Measurements from ENCODE around the gene XBP1.
"Not testable (repeated sequence)": the region's sequence is repeated elsewhere in the genome, so short reads cannot be mapped to it uniquely, and the experiment has no call there.

The XBP1 gene

DNA sequence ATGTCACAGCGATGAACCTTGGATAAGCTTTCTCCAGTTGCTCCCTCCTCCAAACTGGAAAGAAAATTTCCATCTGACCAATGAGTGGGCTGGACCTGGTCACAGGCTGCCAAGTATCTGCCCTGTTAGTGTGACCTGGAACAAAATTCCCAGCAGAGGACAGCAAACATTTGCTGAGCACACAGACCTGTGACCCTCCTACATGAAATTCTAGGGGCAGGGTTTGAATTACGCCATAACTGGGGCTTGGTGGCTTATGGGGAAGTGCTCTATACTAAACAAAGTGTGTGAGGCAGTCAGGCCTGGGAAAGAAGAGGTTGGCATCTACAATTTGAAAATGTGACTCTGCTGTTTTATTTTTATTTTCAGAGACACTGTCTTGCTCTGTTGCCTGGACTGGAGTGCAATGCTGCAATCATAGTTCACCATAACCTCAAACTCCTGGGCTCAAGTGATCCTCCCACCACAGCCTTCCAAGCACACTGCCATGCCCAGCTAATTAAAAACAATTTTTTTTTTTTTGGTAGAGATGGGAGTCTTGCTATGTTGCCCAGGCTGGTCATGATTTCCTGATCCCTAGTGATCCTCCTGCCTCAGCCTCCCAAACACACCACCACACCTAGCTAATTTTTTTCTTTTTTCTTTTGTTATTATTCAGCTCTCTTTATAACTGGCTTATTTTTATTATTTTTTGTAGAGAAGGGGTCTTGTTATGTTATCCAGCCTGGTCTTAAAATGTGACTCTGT lies 13.6 kb upstream of the XBP1 start:
- no peak for DNase-seq (ENCODE audit: low spot score)
- in situ Hi-C loops (cut with MboI; ENCODE audit: low sequenced_read_pairs, unreplicated experiment), result loop anchor here (25.0 kb wide), 1 partner anchor 927 kb away; no protein-coding TSS in a partner anchor
- TF ChIP-seq CTCF (IDR thresholded peaks at IDR 0.05; ENCODE audit: borderline replicate concordance, control extremely low read depth, extremely low read depth, insufficient read depth, missing control alignments), result no peak

- no peak for TF ChIP-seq CTCF (IDR thresholded peaks at IDR 0.05; ENCODE audit: borderline replicate concordance, control extremely low read depth, extremely low read depth, insufficient read depth, missing control alignments)
- DNase-seq (ENCODE audit: low spot score), result no peak
- in situ Hi-C loops (cut with MboI; ENCODE audit: low sequenced_read_pairs, unreplicated experiment), result loop anchor here (25.0 kb wide), 1 partner anchor 925 kb away; no protein-coding TSS in a partner anchor
Measured at GRCh38 chr22:28812516-28812915, 12.1 kb upstream of the XBP1 start.

- TF ChIP-seq CTCF (IDR thresholded peaks at IDR 0.05; ENCODE audit: borderline replicate concordance, control extremely low read depth, extremely low read depth, insufficient read depth, missing control alignments), result no peak
- in situ Hi-C loops (cut with MboI; ENCODE audit: low sequenced_read_pairs, unreplicated experiment), result loop anchor here (25.0 kb wide), 1 partner anchor 924 kb away; no protein-coding TSS in a partner anchor
Measured at GRCh38 chr22:28810821-28811491, 10.6 kb upstream of the XBP1 start.

GRCh38 chr22:28808716-28809355 lies 8.5 kb upstream of the XBP1 start:
- TF ChIP-seq CTCF (IDR thresholded peaks at IDR 0.05; ENCODE audit: borderline replicate concordance, control extremely low read depth, extremely low read depth, insufficient read depth, missing control alignments), result no peak
- no peak for DNase-seq (ENCODE audit: low spot score)
- in situ Hi-C loops (cut with MboI; ENCODE audit: low sequenced_read_pairs, unreplicated experiment), result loop anchor here (25.0 kb wide), 1 partner anchor 922 kb away; no protein-coding TSS in a partner anchor

More at GRCh38 chr22:28810821-28811491, 10.6 kb upstream of the XBP1 start:
- DNase-seq (ENCODE audit: low spot score), result no peak

DNA sequence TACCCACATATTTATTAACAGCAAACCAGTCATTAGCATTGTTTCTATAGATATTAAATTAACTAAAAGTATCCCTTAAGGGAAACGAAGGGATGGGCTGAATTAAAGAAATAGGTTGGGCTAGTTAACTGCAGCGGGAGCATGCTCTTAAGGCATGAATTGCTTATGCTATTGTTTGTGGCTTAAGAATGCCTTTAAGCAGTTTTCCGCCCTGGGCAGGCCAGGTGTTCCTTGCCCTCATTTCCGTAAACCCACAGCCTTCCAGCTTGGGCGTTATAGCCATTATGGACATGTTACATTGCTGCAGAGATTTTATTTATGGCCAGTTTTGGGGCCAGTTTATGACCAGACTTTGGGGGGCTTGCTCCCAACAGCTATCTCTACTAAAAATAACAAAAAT lies 5.1 kb upstream of the XBP1 start:
- in situ Hi-C loops (cut with MboI; ENCODE audit: low sequenced_read_pairs, unreplicated experiment), result loop anchor here (25.0 kb wide), 1 partner anchor 918 kb away; no protein-coding TSS in a partner anchor
- not testable (repeated sequence) for DNase-seq (ENCODE audit: low spot score)

GRCh38 chr22:28802595-28803123 lies 2.3 kb upstream of the XBP1 start:
- in situ Hi-C loops (cut with MboI; ENCODE audit: low sequenced_read_pairs, unreplicated experiment), result loop anchor here (25.0 kb wide), 1 partner anchor 915 kb away; no protein-coding TSS in a partner anchor
- DNase-seq (ENCODE audit: low spot score), result no peak
- TF ChIP-seq CTCF (IDR thresholded peaks at IDR 0.05; ENCODE audit: borderline replicate concordance, control extremely low read depth, extremely low read depth, insufficient read depth, missing control alignments), result no peak
